ENCODE results near the gene STMND1.

GRCh38 chr6:17130786-17131185 lies 28.9 kb downstream of the STMND1 start:
- TF ChIP-seq EGR1 (IDR thresholded peaks at IDR 0.05) (no peak), USF1 (IDR thresholded peaks at IDR 0.05) (no peak), TCF12 (IDR thresholded peaks at IDR 0.05; ENCODE audit: low read depth) (no peak), REST (IDR thresholded peaks at IDR 0.05; ENCODE audit: low read depth) (no peak), FOXM1 (IDR thresholded peaks at IDR 0.05; ENCODE audit: borderline replicate concordance, low read depth) (no peak), MAX (IDR thresholded peaks at IDR 0.05) (no peak), YY1 (IDR thresholded peaks at IDR 0.05; ENCODE audit: low read depth) (no peak), TAF1 (IDR thresholded peaks at IDR 0.05; ENCODE audit: low read depth) (no peak), ZBTB7A (IDR thresholded peaks at IDR 0.05; ENCODE audit: low read depth) (no peak), RAD21 (IDR thresholded peaks at IDR 0.05; ENCODE audit: low read depth) (no peak), CEBPB (IDR thresholded peaks at IDR 0.05) (no peak)
